IPS-18a (cell line): ENCODE results near the gene NKAIN4.

Source experiments
- H3K27ac ChIP-seq: one replicate; pipeline ENCODE4 v1.5.1; 2013; ENCODE audit warnings: low read length
- H3K27me3 ChIP-seq: one replicate; pipeline ENCODE4 v1.6.1; 2013; ENCODE audit warnings: mild to moderate bottlenecking, low read length; ENCODE audit not compliant: control insufficient read depth, insufficient read depth
- H3K36me3 ChIP-seq: one replicate; pipeline ENCODE4 v1.6.1; 2013; ENCODE audit warnings: low read depth, low read length; ENCODE audit not compliant: control insufficient read depth
- H3K4me1 ChIP-seq: one replicate; pipeline ENCODE4 v1.6.1; 2013; ENCODE audit warnings: low read depth, low read length; ENCODE audit not compliant: control insufficient read depth
- H3K4me3 ChIP-seq: one replicate; pipeline ENCODE4 v1.5.1; 2013; ENCODE audit warnings: low read length
- H3K9ac ChIP-seq: one replicate; pipeline ENCODE4 v1.6.1; 2013; ENCODE audit warnings: mild to moderate bottlenecking, low read length, moderate library complexity
- H3K9me3 ChIP-seq: one replicate; pipeline ENCODE4 v1.6.1; 2013; ENCODE audit warnings: low read depth, low read length; ENCODE audit not compliant: control insufficient read depth

The NKAIN4 gene

GRCh38 chr20:63269724-63270123 lies 15.5 kb upstream of the NKAIN4 start:
- Histone ChIP-seq H3K9me3 (no peaks in the 10 kb centered on the region), H3K4me1 (no peaks in the 10 kb centered on the region), H3K36me3 (no peaks in the 10 kb centered on the region), H3K4me3 (no peak overlapping the region), H3K9ac (no peak overlapping the region), H3K27me3 (no peaks in the 10 kb centered on the region), H3K27ac (no peak overlapping the region)

- Histone ChIP-seq H3K9ac (no peak overlapping the region), H3K27ac (no peak overlapping the region), H3K4me1 (no peaks in the 10 kb centered on the region), H3K4me3 (no peak overlapping the region), H3K36me3 (no peaks in the 10 kb centered on the region), H3K9me3 (no peaks in the 10 kb centered on the region), H3K27me3 (no peaks in the 10 kb centered on the region)
Measured at GRCh38 chr20:63268671-63269439, 14.6 kb upstream of the NKAIN4 start.

GRCh38 chr20:63268256-63268655 lies 14.0 kb upstream of the NKAIN4 start:
- H3K27ac ChIP-seq, result no peak overlapping the region
- H3K4me1 ChIP-seq, result no peaks in the 10 kb centered on the region
- no peaks in the 10 kb centered on the region for H3K27me3 ChIP-seq
- no peaks in the 10 kb centered on the region for H3K9me3 ChIP-seq
- H3K9ac ChIP-seq, result no peak overlapping the region
- H3K4me3 ChIP-seq, result no peak overlapping the region
- no peaks in the 10 kb centered on the region for H3K36me3 ChIP-seq

GRCh38 chr20:63267691-63268090 lies 13.4 kb upstream of the NKAIN4 start:
- no peaks in the 10 kb centered on the region for H3K4me1 ChIP-seq
- H3K9ac ChIP-seq, result no peak overlapping the region
- no peak overlapping the region for H3K27ac ChIP-seq
- H3K36me3 ChIP-seq, result no peaks in the 10 kb centered on the region
- no peak overlapping the region for H3K4me3 ChIP-seq
- no peaks in the 10 kb centered on the region for H3K9me3 ChIP-seq
- H3K27me3 ChIP-seq, result no peaks in the 10 kb centered on the region

- no peaks in the 10 kb centered on the region for H3K4me1 ChIP-seq
Measured at GRCh38 chr20:63265891-63266515, 11.7 kb upstream of the NKAIN4 start.

GRCh38 chr20:63264519-63264918 lies 10.3 kb upstream of the NKAIN4 start:
- Histone ChIP-seq H3K27ac (no peak overlapping the region), H3K4me1 (no peaks in the 10 kb centered on the region), H3K9ac (no peak overlapping the region), H3K4me3 (no peak overlapping the region), H3K36me3 (no peaks in the 10 kb centered on the region), H3K27me3 (no peaks in the 10 kb centered on the region), H3K9me3 (no peaks in the 10 kb centered on the region)

More at GRCh38 chr20:63265891-63266515, 11.7 kb upstream of the NKAIN4 start:
- Histone ChIP-seq H3K9ac (no peak overlapping the region), H3K4me3 (no peak overlapping the region), H3K27ac (no peak overlapping the region), H3K27me3 (no peaks in the 10 kb centered on the region), H3K36me3 (no peaks in the 10 kb centered on the region), H3K9me3 (no peaks in the 10 kb centered on the region)

GRCh38 chr20:63264000-63264399 lies 9.7 kb upstream of the NKAIN4 start:
- no peaks in the 10 kb centered on the region for H3K9me3 ChIP-seq
- no peaks in the 10 kb centered on the region for H3K27me3 ChIP-seq
- H3K9ac ChIP-seq, result no peak overlapping the region
- H3K36me3 ChIP-seq, result no peaks in the 10 kb centered on the region
- H3K27ac ChIP-seq, result no peak overlapping the region
- no peak overlapping the region for H3K4me3 ChIP-seq
- no peaks in the 10 kb centered on the region for H3K4me1 ChIP-seq

GRCh38 chr20:63262836-63263235 lies 8.6 kb upstream of the NKAIN4 start:
- no peak overlapping the region for H3K9ac ChIP-seq
- H3K27me3 ChIP-seq, result no peaks in the 10 kb centered on the region
- no peaks in the 10 kb centered on the region for H3K9me3 ChIP-seq
- no peaks in the 10 kb centered on the region for H3K36me3 ChIP-seq
- H3K4me1 ChIP-seq, result no peaks in the 10 kb centered on the region
- H3K27ac ChIP-seq, result no peak overlapping the region
- H3K4me3 ChIP-seq, result no peak overlapping the region

GRCh38 chr20:63261795-63262528 lies 7.7 kb upstream of the NKAIN4 start:
- Histone ChIP-seq H3K4me1 (no peaks in the 10 kb centered on the region), H3K9me3 (no peaks in the 10 kb centered on the region), H3K27ac (no peak overlapping the region), H3K27me3 (no peaks in the 10 kb centered on the region), H3K36me3 (no peaks in the 10 kb centered on the region), H3K9ac (no peak overlapping the region), H3K4me3 (no peak overlapping the region)

- H3K27ac ChIP-seq, result no peak overlapping the region
- H3K4me1 ChIP-seq, result no peaks in the 10 kb centered on the region
- no peaks in the 10 kb centered on the region for H3K9me3 ChIP-seq
- no peaks in the 10 kb centered on the region for H3K36me3 ChIP-seq
- H3K27me3 ChIP-seq, result peaks cover 3% of the 10 kb centered on the region
- H3K4me3 ChIP-seq, result no peak overlapping the region
- no peak overlapping the region for H3K9ac ChIP-seq
Measured at GRCh38 chr20:63261060-63261794, 7.0 kb upstream of the NKAIN4 start.

- H3K27me3 ChIP-seq, result peaks cover 10% of the 10 kb centered on the region
- no peaks in the 10 kb centered on the region for H3K4me1 ChIP-seq
- H3K9ac ChIP-seq, result no peak overlapping the region
- no peaks in the 10 kb centered on the region for H3K9me3 ChIP-seq
- no peak overlapping the region for H3K4me3 ChIP-seq
- no peaks in the 10 kb centered on the region for H3K36me3 ChIP-seq
- H3K27ac ChIP-seq, result no peak overlapping the region
Measured at GRCh38 chr20:63260521-63260920, 6.3 kb upstream of the NKAIN4 start.
